Spinal cord (tissue), 10 donors: ENCODE results near the gene R3HDM1. TPM values are rescaled to one million over a fixed set of nuclear protein-coding genes. Genes with fewer than 3 reads are reported as not detected.

Source experiments
- DNase-seq, 6 donors: peaks; one replicate each; pipeline versions ENCODE4 v3.0.0 to v3.0.0-alpha.2; 2013 to 2015; ENCODE audit warnings: low spot score in 6 of 6, low read depth in 4 of 6
- H3K27ac ChIP-seq: one replicate; pipeline ENCODE4 v1.5.1; 2013; ENCODE audit warnings: low read depth, low read length, control low read depth
- H3K27me3 ChIP-seq: one replicate; pipeline ENCODE4 v1.6.1; 2013; ENCODE audit warnings: low read length; ENCODE audit not compliant: control insufficient read depth, insufficient read depth
- H3K36me3 ChIP-seq: one replicate; pipeline ENCODE4 v1.6.1; 2013; ENCODE audit warnings: low read length; ENCODE audit not compliant: control insufficient read depth, insufficient read depth
- H3K4me1 ChIP-seq: one replicate; pipeline ENCODE4 v1.6.1; 2013; ENCODE audit warnings: low read length; ENCODE audit not compliant: control insufficient read depth, insufficient read depth
- H3K4me3 ChIP-seq: one replicate; pipeline ENCODE4 v1.5.1; 2013; ENCODE audit warnings: low read depth, low read length, control low read depth
- H3K9me3 ChIP-seq: one replicate; pipeline ENCODE4 v1.6.1; 2013; ENCODE audit warnings: low read length; ENCODE audit not compliant: control insufficient read depth, insufficient read depth
- WGBS: methylation state at CpG from one replicate; pipeline ENCODE4 v1.1.5; 2013; ENCODE audit warnings: missing lambda C conversion rate; ENCODE audit not compliant: insufficient coverage; 5-methylcytosine and 5-hydroxymethylcytosine counted together
- polyA plus RNA-seq, 2 donors: library from polyadenylated mRNA; unstranded; fragments of 120-200 nt; gene quantifications; one replicate each; pipeline ENCODE4 v1.2.1, GENCODE V29; 2013; ENCODE audit not compliant: insufficient read length in 2 of 2
- total RNA-seq, 2 donors: library from RNA; depleted of rRNA in 1 of 2; stranded (reverse); fragments of 120-200 nt in 1 of 2; fragments of >200 nt in 1 of 2; gene quantifications; one replicate each; pipeline versions ENCODE4 v1.2.3 to v1.2.4, GENCODE V29; 2013 to 2014
- donor health status: healthy.

R3HDM1 gene
- total and polyA plus RNA-seq, 4 donors: 23.0 to 55.0 (median 42.6) TPM

- Histone ChIP-seq H3K4me3 (no peak overlapping the region), H3K9me3 (no peaks in the 10 kb centered on the region), H3K27me3 (no peaks in the 10 kb centered on the region), H3K36me3 (peaks cover 3% of the 10 kb centered on the region), H3K27ac (no peak overlapping the region), H3K4me1 (no peaks in the 10 kb centered on the region)
- no CpG with 5 or more reads among the region's 1 CpG for WGBS
- DNase-seq: no peak
These were observed 99.2 kb downstream of the R3HDM1 start for GRCh38 chr2:135630488-135630887.

- Histone ChIP-seq H3K27me3 (no peaks in the 10 kb centered on the region), H3K4me3 (no peak overlapping the region), H3K27ac (no peak overlapping the region), H3K36me3 (peaks cover 4% of the 10 kb centered on the region), H3K4me1 (no peaks in the 10 kb centered on the region), H3K9me3 (no peaks in the 10 kb centered on the region)
- DNase-seq: no peak
- 48% methylated on average over 3 of the region's 4 CpGs for WGBS
These were observed 102.3 kb downstream of the R3HDM1 start for GRCh38 chr2:135633582-135633981.

GRCh38 chr2:135635212-135635835 is 104.0 kb downstream of the R3HDM1 start:
- DNase-seq: no peak
- H3K27ac ChIP-seq: no peak overlapping the region
- peaks cover 4% of the 10 kb centered on the region for H3K36me3 ChIP-seq

DNA sequence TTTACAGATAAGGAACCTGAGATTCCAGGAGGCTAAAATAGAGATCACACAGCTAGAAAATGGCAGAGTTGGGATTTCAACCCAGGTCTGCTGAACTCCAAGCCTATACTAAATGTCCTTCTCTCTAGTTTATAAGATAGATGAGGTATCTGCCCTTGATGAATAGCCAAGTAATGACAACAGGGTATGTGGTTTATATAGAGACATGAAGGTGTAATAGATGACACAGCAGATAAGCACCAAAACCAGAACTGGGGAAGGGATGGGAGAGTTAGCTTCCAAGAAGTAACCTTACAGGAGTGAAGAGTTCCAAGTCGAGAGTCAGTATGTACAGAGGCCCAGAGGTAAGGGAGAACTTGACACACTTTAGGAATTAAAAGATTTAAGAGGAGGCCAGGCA is 105.7 kb downstream of the R3HDM1 start:
- no peaks in the 10 kb centered on the region for H3K27me3 ChIP-seq
- no peak overlapping the region for H3K27ac ChIP-seq
- 80% methylated on average over 1 of the region's 1 CpG for WGBS
- no peak for DNase-seq
- H3K36me3 ChIP-seq: peaks cover 4% of the 10 kb centered on the region
- H3K4me3 ChIP-seq: no peak overlapping the region
- H3K9me3 ChIP-seq: no peaks in the 10 kb centered on the region
- H3K4me1 ChIP-seq: no peaks in the 10 kb centered on the region

More at GRCh38 chr2:135635212-135635835, 104.0 kb downstream of the R3HDM1 start:
- no peak overlapping the region for H3K4me3 ChIP-seq
- H3K4me1 ChIP-seq: no peaks in the 10 kb centered on the region
- WGBS: 96% methylated on average over 3 of the region's 6 CpGs
- H3K27me3 ChIP-seq: no peaks in the 10 kb centered on the region
- no peaks in the 10 kb centered on the region for H3K9me3 ChIP-seq

- Histone ChIP-seq H3K4me3 (no peak overlapping the region), H3K36me3 (peaks cover 4% of the 10 kb centered on the region), H3K27me3 (no peaks in the 10 kb centered on the region), H3K27ac (no peak overlapping the region), H3K9me3 (no peaks in the 10 kb centered on the region), H3K4me1 (no peaks in the 10 kb centered on the region)
- WGBS: 67% methylated on average over 3 of the region's 4 CpGs
- DNase-seq: no peak
These were observed 106.3 kb downstream of the R3HDM1 start for GRCh38 chr2:135637456-135638087.

GRCh38 chr2:135638825-135639224 is 107.5 kb downstream of the R3HDM1 start:
- WGBS: 69% methylated on average over 3 of the region's 3 CpGs
- H3K36me3 ChIP-seq: peaks cover 4% of the 10 kb centered on the region
- no peak overlapping the region for H3K27ac ChIP-seq
- H3K4me1 ChIP-seq: no peaks in the 10 kb centered on the region
- no peak overlapping the region for H3K4me3 ChIP-seq
- no peaks in the 10 kb centered on the region for H3K9me3 ChIP-seq
- no peaks in the 10 kb centered on the region for H3K27me3 ChIP-seq
- peak in 1 of 6 donors; percentile 26 for DNase-seq

DNA sequence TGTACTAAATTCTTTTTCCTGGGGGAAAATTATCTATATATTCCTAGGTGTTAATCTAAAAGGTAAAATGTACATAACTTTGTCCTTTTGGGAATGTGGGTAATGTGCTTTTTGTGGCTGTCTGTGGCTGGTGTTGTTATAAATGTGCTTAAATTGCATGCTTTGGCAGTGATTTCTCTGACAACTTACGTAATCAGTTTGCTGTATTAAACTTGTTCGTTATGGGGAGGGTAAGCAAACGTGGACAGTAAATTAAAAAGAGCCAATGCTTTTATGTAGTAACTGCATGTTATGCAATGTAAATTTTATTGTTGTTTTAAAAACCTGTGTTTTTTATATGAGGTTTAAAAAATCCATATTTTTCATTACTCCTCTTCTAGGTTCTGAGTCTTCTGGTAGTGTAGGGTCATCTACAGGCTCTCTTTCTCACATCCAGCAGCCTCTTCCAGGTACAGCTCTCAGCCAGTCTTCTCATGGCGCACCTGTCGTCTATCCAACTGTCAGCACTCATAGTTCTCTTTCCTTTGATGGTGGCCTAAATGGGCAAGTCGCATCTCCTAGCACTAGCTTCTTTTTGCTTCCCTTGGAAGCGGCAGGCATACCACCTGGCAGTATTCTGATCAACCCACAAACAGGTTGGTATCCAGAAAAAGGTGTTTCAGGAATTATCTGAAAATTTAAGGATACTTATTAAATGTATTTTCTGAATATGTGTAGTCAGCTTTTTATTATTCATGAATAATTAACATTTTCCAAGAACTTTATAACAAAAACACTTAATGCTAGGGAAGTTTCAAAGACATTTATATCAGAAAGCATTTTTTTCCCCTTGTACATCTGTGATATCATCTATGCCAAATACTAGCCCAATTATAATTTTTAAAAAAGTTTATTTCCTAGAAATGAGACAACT is 110.1 kb downstream of the R3HDM1 start:
- Histone ChIP-seq H3K4me3 (no peak overlapping the region), H3K4me1 (no peaks in the 10 kb centered on the region), H3K36me3 (peaks cover 11% of the 10 kb centered on the region), H3K27me3 (no peaks in the 10 kb centered on the region), H3K9me3 (no peaks in the 10 kb centered on the region), H3K27ac (no peak overlapping the region)
- no peak for DNase-seq
- 100% methylated on average over 5 of the region's 7 CpGs for WGBS

GRCh38 chr2:135647836-135648579 is 116.7 kb downstream of the R3HDM1 start:
- 60% methylated on average over 1 of the region's 2 CpGs for WGBS

DNA sequence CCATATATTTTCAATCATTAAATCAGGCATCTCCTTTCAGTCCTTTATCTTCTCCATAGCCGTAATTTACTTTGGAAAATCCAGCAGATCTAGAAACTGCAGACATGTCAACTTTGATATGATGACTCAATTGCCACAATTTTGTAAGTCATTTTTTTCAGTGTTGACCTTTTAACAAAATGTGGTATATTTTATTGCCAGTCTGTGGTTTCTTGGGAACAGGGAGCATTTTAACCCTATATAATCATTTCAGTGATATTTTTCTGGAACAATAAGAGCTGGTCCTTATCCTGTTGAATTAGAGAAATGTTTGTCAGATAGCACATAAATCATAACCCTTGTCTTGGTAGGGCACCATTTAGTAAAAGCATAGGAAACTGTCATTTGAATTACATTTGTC is 119.4 kb downstream of the R3HDM1 start:
- Histone ChIP-seq H3K4me3 (no peak overlapping the region), H3K9me3 (no peaks in the 10 kb centered on the region), H3K4me1 (no peaks in the 10 kb centered on the region), H3K36me3 (peaks cover 27% of the 10 kb centered on the region), H3K27ac (no peak overlapping the region), H3K27me3 (no peaks in the 10 kb centered on the region)
- no peak for DNase-seq
- no CpG with 5 or more reads among the region's 1 CpG for WGBS

More at GRCh38 chr2:135647836-135648579, 116.7 kb downstream of the R3HDM1 start:
- Histone ChIP-seq H3K9me3 (no peaks in the 10 kb centered on the region), H3K4me1 (no peaks in the 10 kb centered on the region), H3K27ac (no peak overlapping the region), H3K27me3 (no peaks in the 10 kb centered on the region), H3K4me3 (no peak overlapping the region), H3K36me3 (peaks cover 17% of the 10 kb centered on the region)
- DNase-seq: no peak
